Measurements from ENCODE around the gene PLCB4.

Gene PLCB4

DNA sequence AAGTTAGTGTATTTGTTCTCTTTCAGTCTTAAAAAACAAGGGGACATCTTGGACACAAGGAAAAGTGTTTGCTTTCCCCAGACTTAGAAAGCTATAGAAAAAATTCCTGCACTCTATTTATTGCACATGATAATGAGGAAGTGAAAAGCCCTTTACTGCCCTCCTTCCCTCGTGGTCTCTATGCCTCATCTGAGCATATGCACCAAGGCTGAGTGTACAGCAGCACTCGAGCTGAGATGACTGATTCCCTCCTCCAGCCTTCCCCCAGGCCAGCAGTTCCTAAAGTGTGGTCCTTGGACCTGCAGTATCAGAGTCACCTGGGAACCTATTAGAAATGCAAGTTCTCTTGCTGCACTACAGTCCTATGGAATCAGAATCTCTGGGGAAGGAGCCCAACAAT, 431.2 kb downstream of the PLCB4 start:
- H3K4me1 Mint-ChIP-seq: no peaks in the 10 kb centered on the region
- no peak overlapping the region for H3K27ac Mint-ChIP-seq
- no peak overlapping the region for H3K4me3 Mint-ChIP-seq
- no peak for ATAC-seq
- no peaks in the 10 kb centered on the region for H3K36me3 Mint-ChIP-seq
- peaks cover 3% of the 10 kb centered on the region for H3K9me3 Mint-ChIP-seq
- H3K27me3 Mint-ChIP-seq: no peaks in the 10 kb centered on the region

DNA sequence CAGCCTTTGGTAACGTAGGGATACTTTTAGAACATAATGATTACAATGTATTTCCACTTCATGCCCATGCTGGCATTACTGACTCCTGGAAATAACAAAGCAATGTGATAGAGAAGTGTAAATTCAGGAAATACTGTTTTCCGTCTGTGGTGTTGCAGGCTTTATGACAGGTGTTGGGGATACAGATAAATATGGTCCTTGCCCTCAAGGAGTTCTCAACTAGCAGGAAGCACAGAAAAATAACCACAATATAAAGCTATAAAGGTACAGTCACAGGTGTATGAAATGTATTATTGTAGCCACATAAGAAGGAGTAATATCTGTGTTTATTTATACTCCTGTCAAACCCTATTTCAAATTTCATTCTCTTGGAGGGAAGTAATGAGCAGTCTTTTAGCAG, 432.6 kb downstream of the PLCB4 start:
- no peaks in the 10 kb centered on the region for H3K4me1 Mint-ChIP-seq
- H3K27ac Mint-ChIP-seq: no peak overlapping the region
- H3K27me3 Mint-ChIP-seq: peaks cover 8% of the 10 kb centered on the region
- no peaks in the 10 kb centered on the region for H3K36me3 Mint-ChIP-seq
- no peaks in the 10 kb centered on the region for H3K9me3 Mint-ChIP-seq
- ATAC-seq: no peak
- no peak overlapping the region for H3K4me3 Mint-ChIP-seq

DNA sequence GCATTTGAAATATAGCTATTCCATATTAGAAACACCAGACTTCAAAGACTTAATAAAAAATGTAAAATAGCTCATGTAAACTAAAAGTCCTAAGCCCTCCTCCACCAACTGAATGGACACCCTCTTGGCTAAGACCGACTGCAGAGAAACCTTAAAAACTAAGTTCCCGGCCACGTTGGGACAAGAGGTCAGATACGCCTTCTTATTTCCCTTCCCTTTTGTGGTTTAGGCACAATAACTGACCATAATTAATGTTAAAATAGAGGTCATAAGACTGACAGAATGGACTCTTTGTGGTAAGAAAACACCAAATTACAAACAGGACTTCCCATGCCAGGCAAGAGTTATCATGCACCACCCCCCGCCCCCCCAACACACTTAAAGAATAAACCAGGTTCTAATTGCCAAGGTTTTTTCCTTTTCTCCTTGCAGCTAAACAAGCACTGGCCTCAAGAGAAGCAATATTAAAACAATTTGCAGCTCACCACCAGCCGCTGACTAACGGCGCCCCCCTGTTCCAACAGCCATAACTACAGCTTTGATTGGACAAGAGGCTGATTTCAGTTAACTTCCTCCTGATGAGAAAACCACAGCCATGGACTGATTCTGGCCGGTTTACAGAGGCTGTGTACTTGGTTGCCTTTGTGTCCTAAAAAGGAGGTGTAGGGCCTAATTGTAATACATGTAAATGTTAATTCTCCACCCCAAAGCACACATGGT, 434.8 kb downstream of the PLCB4 start:
- Mint-ChIP-seq H3K4me3 (no peak overlapping the region), H3K36me3 (no peaks in the 10 kb centered on the region), H3K27me3 (peaks cover 30% of the 10 kb centered on the region), H3K4me1 (no peaks in the 10 kb centered on the region), H3K9me3 (no peaks in the 10 kb centered on the region), H3K27ac (no peak overlapping the region)
- ATAC-seq: no peak

DNA sequence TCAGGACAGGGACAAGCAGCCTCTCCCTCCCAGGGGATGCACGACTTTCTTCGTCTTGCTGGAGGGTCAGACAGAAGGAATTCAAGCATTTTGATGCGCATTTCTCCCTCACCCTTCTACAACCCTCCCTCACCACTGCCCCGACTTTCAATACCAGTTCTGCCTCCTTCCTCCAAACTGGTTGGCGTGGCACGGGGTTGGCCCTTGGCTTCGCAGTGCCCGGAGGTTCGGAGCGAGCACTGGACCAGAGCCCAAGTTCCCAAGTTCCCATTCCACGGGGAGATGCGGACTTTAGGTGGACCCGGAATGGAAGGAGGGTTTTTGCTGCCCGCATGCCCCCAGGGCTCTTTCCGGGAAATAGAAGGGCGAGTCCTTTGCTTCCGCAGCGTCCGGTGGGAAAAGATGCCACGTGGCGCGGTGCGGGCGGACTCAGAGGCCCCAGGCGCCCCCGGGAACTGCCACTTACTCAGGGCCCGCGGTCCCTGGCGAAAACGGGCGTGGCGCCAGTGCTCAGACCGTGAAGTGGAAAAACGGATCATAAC, 437.5 kb downstream of the PLCB4 start:
- Mint-ChIP-seq H3K4me3 (no peak overlapping the region), H3K27ac (no peak overlapping the region), H3K27me3 (peaks cover 45% of the 10 kb centered on the region), H3K36me3 (no peaks in the 10 kb centered on the region), H3K9me3 (no peaks in the 10 kb centered on the region), H3K4me1 (no peaks in the 10 kb centered on the region)
- ATAC-seq: no peak

DNA sequence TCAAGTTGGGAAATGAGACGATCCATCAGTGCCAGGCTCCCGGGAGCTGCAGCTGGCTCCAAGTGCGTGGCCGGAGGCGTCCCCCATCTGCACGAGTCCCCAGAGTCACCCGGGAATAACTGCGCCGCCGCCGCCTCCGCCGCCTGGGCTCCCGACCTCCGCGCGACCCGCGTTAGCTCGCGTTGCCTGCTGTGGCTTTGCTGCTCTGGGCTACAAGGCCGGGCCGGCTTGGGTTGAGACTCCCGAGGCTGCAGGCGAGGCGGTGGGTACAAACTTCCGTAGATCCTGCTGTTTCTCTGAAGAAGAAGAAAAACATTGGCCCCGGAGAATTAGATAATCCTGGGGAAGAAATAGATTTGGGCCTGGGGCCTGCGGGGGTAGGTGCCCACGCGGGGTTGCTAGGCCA, 438.1 kb downstream of the PLCB4 start:
- no peaks in the 10 kb centered on the region for H3K36me3 Mint-ChIP-seq
- no peaks in the 10 kb centered on the region for H3K9me3 Mint-ChIP-seq
- no peak for ATAC-seq
- no peak overlapping the region for H3K4me3 Mint-ChIP-seq
- peaks cover 45% of the 10 kb centered on the region for H3K27me3 Mint-ChIP-seq
- no peak overlapping the region for H3K27ac Mint-ChIP-seq
- H3K4me1 Mint-ChIP-seq: no peaks in the 10 kb centered on the region

DNA sequence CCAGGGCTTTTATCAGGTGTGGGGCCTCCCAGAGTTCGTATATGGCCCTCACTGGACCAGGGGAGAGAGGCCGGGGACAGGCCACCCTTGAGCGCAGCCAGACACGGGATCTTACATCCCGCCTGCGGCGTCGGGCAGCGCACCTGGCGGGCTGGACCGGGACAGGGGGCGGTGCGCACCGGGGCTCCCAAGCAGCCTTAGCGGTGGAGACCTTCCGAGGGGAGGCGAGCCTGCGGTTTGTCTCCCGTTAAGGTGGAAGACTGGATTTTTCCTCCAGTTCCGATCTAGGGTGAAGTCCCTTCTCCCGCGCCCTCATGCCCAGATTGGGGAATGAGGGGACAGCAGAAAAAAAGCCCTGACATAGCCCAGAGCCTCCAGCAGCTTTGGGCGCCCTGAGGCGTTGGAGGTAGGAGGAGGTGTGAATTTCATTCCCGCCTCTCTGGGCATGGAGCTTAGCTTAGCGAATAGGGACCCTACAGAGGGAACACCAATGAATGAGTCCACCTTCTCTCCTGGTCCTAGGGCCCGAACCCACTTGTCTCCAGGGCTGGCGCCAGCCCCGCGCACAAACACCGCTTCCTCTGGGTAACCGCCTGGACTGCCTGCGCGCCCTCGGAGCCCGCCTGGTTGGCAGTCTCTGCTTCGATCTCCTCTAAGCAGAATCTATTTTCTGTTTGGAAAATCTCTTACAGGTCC, 438.8 kb downstream of the PLCB4 start:
- Mint-ChIP-seq H3K4me3 (no peak overlapping the region), H3K4me1 (no peaks in the 10 kb centered on the region), H3K36me3 (no peaks in the 10 kb centered on the region), H3K9me3 (no peaks in the 10 kb centered on the region), H3K27ac (no peak overlapping the region), H3K27me3 (peaks cover 50% of the 10 kb centered on the region)
- no peak for ATAC-seq

DNA sequence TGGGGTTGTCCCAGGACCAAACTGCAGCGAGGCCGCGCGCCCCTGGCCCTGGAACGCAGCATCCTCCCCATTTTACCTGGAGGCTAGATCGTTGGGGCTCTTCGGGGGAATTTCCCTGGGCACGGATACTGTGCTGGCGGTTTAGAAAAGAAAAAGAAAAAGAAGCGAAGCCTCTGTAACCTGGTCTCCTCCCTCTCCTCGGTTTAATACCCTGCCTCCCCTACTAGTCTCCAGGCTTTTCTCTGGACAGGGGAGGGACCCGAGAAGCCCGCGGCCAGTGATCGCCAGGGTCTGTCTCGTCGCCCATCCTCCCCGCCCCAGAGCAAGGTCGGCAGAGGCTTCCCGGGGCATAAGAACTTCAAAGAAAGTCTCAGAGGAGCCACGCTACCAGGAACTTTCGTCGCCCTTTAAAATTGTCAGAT, 439.4 kb downstream of the PLCB4 start:
- peaks cover 51% of the 10 kb centered on the region for H3K27me3 Mint-ChIP-seq
- H3K9me3 Mint-ChIP-seq: no peaks in the 10 kb centered on the region
- ATAC-seq: no peak
- H3K36me3 Mint-ChIP-seq: no peaks in the 10 kb centered on the region
- no peak overlapping the region for H3K4me3 Mint-ChIP-seq
- H3K27ac Mint-ChIP-seq: no peak overlapping the region
- H3K4me1 Mint-ChIP-seq: no peaks in the 10 kb centered on the region

DNA sequence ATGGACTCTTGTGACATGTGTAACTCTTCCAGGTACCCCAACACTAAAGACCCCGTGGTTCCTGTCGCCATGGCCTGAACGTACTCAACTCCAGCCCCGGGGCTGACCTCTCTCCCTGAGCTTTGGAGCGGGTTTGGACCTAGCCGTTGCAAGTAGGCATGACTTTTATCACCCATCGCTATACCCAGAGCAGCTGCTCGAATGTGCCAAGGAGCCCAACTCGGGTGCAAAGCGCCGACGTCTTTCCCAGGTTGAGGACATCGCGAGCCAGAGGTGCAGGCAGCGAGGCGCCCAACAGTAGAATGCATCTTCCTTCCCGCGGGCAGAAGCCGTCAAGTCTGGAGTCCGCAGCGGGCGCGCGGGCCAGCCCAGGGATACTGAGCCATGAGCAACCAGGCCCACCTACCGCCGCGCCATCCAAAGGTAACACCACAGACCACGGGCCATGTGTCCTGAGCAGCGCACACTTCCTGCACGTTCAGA, 439.9 kb downstream of the PLCB4 start:
- ATAC-seq: no peak
- Mint-ChIP-seq H3K27ac (no peak overlapping the region), H3K4me3 (no peak overlapping the region), H3K4me1 (no peaks in the 10 kb centered on the region), H3K36me3 (no peaks in the 10 kb centered on the region), H3K9me3 (no peaks in the 10 kb centered on the region), H3K27me3 (peaks cover 51% of the 10 kb centered on the region)

DNA sequence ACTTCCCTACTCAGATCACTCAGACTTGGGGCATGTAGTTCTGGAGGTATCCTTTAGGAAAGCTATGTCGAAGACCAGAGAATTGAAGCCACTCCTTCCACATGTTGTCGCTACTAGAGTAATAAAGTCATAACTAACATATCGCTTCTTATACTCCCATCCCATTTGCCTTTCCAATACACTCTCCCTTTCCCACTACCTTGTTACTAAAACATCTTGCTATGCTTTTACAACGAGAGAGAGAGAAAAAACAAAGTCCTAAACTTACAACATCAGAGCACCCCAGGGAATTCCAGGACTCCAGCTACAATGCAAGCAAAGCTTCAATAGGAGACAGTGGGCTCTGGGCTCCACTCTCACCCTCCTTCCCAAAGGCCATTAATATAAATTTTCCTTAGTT, 440.4 kb downstream of the PLCB4 start:
- Mint-ChIP-seq H3K9me3 (no peaks in the 10 kb centered on the region), H3K4me3 (no peak overlapping the region), H3K27me3 (peaks cover 51% of the 10 kb centered on the region), H3K27ac (no peak overlapping the region), H3K36me3 (no peaks in the 10 kb centered on the region), H3K4me1 (no peaks in the 10 kb centered on the region)
- ATAC-seq: no peak

DNA sequence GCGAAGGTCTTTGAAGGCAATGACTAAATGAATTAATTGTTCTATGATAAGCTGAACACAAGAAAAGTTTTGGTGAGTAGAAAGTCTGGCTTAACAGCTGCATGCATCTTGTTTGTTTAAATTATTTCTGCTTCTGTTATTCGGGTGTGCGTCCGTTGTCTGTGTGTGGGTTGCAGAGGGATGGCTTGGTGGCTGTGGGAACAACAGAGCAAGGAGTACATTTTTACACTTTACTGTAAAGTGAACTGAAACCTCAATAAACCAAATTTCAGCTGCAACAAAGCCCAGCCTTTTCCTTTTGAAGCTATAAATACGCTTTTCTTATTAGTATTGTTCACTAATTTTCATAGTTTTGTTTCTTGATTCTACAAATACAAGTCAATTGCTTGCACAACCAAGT, 442.0 kb downstream of the PLCB4 start:
- H3K27me3 Mint-ChIP-seq: peaks cover 65% of the 10 kb centered on the region
- peaks cover 6% of the 10 kb centered on the region for H3K4me1 Mint-ChIP-seq
- ATAC-seq: no peak
- no peak overlapping the region for H3K27ac Mint-ChIP-seq
- H3K36me3 Mint-ChIP-seq: no peaks in the 10 kb centered on the region
- H3K4me3 Mint-ChIP-seq: no peak overlapping the region
- H3K9me3 Mint-ChIP-seq: no peaks in the 10 kb centered on the region

DNA sequence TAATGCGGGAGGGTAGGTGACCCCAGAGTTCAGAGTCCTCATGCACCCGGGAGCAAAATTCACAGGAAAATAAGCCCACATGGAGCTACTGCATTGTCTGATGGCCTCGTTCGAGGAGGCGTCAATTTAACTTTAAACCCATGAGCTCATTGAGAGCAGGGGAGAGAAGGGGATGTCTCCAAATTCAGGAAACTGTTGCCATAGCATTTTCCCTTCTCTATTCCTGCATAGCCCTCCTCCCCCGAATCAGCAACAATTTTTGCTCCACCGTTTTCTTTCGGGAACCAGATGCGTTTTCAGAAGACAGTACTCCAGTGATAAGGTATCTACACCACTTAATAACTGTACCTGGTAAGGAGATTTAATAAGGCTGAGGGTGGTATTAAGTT, 445.2 kb downstream of the PLCB4 start:
- ATAC-seq: no peak
- no peak overlapping the region for H3K4me3 Mint-ChIP-seq

DNA sequence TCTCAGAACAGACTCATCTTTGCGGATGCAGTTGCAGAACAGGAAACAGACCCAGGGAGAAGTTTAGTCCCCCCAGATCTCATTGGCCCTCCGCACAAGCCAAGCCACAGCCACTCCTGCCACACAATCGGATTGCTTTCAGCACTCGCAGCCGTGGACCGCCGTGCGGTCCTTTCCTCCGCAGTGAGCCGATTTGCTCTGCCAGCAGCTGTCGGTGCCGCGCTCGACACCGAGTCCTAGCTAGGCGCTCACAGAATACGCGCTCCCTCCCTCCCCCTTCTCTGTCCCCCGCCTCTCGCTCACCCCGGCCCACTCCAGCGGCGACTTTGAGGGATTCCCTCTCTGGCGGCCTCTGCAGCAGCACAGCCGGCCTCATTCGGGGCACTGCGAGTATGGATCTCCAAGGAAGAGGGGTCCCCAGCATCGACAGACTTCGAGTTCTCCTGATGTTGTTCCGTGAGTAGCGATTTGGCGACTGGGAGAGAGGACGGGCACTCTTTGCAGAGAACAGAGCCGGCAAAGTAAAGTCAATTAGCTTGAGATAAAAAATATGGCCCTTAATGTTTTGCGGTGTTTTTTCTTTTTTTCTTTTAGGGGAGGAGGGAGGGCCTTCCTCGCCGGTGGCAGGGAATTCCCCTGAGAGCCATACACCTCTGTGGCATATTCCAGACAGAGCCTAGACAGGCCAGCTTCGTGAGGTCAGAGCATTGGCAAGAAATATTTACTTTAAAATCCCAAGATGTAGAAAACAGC, 445.8 kb downstream of the PLCB4 start, which contains the start of gene LAMP5:
Gene LAMP5 (plus strand): TSS at position 130 of the 753 bp plus-strand sequence. CDS start 263 bp downstream, at position 393.
- H3K4me1 Mint-ChIP-seq: peaks cover 6% of the 10 kb centered on the region
- ATAC-seq: no peak
- peaks cover 42% of the 10 kb centered on the region for H3K27me3 Mint-ChIP-seq
- no peak within 1 kb of the TSS for H3K4me3 Mint-ChIP-seq
- H3K9me3 Mint-ChIP-seq: no peaks in the 10 kb centered on the region
- no peak within 1 kb of the TSS for H3K27ac Mint-ChIP-seq
- no peaks in the 10 kb centered on the region for H3K36me3 Mint-ChIP-seq

More for the DNA sequence above, 445.2 kb downstream of the PLCB4 start:
- no peaks in the 10 kb centered on the region for H3K9me3 Mint-ChIP-seq
- H3K4me1 Mint-ChIP-seq: peaks cover 6% of the 10 kb centered on the region
- H3K27me3 Mint-ChIP-seq: peaks cover 47% of the 10 kb centered on the region
- H3K27ac Mint-ChIP-seq: no peak overlapping the region
- no peaks in the 10 kb centered on the region for H3K36me3 Mint-ChIP-seq

DNA sequence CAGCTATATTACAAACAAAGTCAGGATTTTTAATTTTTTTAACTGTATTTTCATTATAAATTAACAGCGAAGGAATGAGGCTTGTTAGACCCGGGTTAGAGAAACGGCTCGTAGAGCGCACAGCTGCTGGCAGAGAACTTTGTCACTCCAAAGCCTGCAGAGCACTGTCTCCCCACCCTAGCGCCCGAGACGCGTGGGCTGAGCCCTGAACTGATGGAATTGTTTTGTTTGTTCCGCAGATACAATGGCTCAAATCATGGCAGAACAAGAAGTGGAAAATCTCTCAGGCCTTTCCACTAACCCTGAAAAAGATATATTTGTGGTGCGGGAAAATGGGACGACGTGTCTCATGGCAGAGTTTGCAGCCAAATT, 446.3 kb downstream of the PLCB4 start:
- no peaks in the 10 kb centered on the region for H3K36me3 Mint-ChIP-seq
- no peak overlapping the region for H3K4me3 Mint-ChIP-seq
- ATAC-seq: no peak
- peaks cover 36% of the 10 kb centered on the region for H3K27me3 Mint-ChIP-seq
- H3K9me3 Mint-ChIP-seq: no peaks in the 10 kb centered on the region
- peaks cover 6% of the 10 kb centered on the region for H3K4me1 Mint-ChIP-seq
- H3K27ac Mint-ChIP-seq: no peak overlapping the region

DNA sequence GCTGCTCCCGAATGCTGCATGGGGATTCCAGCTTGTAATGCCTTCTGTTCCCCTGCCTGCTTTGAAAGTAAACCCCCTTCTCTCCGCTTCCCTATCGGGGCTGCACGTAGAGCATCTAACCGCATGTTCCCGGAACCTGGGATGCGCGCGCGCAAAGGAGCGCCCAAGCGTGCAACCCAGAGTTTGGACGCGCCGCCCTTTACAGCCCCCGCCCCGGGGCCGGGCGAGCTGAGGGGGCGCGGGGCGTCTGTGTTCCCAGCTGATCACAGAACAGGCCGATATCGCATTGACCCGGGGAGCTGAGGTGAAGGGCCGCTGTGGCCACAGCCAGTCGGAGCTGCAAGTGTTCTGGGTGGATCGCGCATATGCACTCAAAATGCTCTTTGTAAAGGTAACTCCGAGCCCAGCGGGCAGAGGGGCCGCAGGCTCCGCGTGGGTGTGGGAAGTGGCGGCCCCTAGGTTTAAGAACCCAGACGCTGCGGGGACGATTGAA, 446.9 kb downstream of the PLCB4 start:
- no peak overlapping the region for H3K27ac Mint-ChIP-seq
- peaks cover 41% of the 10 kb centered on the region for H3K27me3 Mint-ChIP-seq
- peaks cover 6% of the 10 kb centered on the region for H3K4me1 Mint-ChIP-seq
- peak overlapping the region; percentile 15 for H3K4me3 Mint-ChIP-seq
- no peaks in the 10 kb centered on the region for H3K9me3 Mint-ChIP-seq
- no peak for ATAC-seq
- no peaks in the 10 kb centered on the region for H3K36me3 Mint-ChIP-seq

DNA sequence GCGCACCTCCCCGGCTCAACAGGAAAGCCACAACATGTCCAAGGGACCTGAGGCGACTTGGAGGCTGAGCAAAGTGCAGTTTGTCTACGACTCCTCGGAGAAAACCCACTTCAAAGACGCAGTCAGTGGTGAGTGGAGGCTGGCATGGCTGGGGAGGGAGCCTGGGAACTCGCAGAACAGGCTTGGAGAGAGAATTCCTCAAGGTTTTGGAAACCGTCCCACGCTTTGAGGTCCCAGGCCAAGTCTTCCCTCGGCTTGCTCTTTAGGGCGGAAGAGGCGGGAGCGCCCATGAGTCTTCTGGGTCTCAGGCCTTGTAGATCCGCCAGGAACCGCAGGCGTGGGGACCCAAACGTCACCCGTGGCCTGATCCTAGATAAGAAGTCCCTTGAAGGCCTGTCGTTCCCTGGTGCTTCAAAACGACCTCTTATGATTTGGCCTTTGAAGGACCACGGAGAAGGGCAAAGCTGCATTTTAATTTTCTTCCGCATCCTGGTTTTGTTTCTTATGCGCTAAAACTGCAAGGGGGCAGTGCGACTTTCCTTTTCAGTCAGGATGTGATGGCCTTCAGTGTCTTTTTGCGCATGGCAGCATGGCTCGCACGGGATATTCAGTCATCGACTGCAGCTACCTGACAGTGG, 447.5 kb downstream of the PLCB4 start:
- Mint-ChIP-seq H3K4me3 (peak overlapping the region; percentile 15), H3K4me1 (peaks cover 6% of the 10 kb centered on the region), H3K27ac (no peak overlapping the region), H3K27me3 (peaks cover 45% of the 10 kb centered on the region), H3K9me3 (no peaks in the 10 kb centered on the region), H3K36me3 (no peaks in the 10 kb centered on the region)
- ATAC-seq: no peak
